ENCODE results near the gene P2RX4.

GRCh38 chr12:121253638-121254335 lies 43.9 kb downstream of the P2RX4 start:
- TF ChIP-seq CTCF (conservative IDR thresholded peaks at IDR 0.05), result no peak
- TF ChIP-seq ZFX (IDR thresholded peaks at IDR 0.05), result no peak

Measured in C4-2B (cell line).